ENCODE data around the gene ALPI.
"Not testable (repeated sequence)": the region's sequence is repeated elsewhere in the genome, so short reads cannot be mapped to it uniquely, and the experiment has no call there.

Gene ALPI

DNA sequence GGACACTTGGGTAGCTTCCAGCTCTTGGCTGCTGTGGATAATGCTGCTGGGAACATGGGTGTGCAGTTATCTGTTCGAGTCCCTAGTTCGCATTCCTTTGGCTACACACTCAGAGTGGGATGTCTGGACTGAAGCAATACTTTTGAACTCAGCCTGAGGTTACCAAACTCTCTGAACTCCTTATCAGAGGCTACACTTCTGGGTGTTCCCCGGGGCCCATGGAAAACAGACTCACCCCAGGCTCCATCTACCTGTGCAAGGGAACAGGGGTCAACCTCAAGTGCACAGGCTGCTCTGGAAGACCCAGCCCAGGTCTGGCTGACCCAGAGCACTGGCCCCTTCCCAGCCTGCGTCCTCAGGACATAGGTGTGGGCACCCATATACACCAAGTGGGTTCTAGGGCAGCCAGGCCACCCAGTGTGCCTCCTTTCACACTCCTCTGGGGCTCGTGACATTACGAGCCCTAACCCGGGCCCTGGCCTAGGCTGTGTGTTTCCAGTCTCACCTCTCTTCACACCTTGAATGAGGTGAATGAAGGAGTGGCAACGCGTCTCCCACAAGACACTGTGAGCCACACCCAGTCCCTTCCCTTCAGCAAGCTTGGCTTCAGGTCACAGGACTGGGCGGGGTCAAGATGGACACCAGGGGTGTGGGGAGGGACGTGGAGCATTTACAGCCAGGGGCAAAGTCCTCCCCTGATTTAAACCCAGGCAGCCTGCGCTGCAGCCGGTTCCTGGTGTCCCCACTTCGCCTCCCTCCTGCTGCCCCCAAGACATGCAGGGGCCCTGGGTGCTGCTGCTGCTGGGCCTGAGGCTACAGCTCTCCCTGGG lies at the start of gene ALPI:
Gene ALPI, plus strand, starts transcription at position 728 of the 830 bp plus-strand sequence. Its CDS starts 47 bp downstream, at position 775.
- DNase-seq, result no peak

DNA sequence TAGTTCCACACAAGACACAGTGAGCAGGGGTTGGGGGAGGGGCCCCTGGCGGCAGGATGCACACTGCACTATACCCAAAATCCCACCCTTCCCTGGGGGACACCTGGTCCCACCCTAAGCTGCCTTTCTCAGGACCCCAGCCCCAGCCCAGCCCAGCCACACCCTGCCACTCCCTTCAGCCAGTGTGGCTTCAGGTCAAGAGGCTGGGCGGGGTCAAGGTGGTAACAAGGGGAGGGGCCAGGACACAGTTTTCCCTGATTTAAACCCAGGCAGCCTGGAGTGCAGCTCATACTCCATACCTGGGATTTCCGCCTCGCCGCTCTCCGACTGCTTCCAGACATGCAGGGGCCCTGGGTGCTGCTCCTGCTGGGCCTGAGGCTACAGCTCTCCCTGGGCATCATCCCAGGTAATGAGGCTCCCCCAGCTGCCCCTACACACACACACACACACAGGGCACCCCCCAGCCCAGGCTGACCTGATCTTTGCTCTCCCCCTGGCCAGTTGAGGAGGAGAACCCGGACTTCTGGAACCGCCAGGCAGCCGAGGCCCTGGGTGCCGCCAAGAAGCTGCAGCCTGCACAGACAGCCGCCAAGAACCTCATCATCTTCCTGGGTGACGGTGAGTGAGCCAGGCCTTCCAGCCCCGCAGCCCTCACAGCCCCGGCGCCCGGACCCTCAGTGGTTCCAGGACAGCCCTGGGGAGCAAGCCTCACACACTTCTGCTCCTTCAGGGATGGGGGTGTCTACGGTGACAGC lies 49.2 kb upstream of the ALPI start, which contains the start of gene ALPG:
Gene ALPG, plus strand, starts transcription at position 289 of the 755 bp plus-strand sequence. Its CDS starts 51 bp downstream, at position 340.
- DNase-seq, result no peak

DNA sequence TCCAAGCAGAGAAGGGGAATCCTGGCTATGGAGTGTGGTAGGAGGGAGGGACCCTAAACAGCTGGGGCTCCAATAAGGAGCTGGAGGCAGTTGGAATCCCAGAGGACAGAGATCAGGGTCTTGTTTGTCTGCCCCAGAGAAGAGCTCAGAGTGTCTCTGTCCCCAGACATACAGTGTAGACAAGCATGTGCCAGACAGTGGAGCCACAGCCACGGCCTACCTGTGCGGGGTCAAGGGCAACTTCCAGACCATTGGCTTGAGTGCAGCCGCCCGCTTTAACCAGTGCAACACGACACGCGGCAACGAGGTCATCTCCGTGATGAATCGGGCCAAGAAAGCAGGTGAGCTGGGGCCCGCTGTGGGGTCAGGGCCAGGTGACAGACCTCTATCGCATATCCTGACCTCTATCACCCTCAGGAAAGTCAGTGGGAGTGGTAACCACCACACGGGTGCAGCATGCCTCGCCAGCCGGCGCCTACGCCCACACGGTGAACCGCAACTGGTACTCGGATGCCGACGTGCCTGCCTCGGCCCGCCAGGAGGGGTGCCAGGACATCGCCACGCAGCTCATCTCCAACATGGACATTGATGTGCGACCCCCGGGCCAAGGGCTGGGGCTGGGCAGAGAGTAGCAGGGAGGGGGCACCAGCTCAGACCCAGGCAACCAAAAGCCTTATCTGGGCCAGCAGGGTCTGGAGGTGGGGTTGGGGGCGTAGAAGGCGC lies 48.4 kb upstream of the ALPI start:
- not testable (repeated sequence) for DNase-seq

DNA sequence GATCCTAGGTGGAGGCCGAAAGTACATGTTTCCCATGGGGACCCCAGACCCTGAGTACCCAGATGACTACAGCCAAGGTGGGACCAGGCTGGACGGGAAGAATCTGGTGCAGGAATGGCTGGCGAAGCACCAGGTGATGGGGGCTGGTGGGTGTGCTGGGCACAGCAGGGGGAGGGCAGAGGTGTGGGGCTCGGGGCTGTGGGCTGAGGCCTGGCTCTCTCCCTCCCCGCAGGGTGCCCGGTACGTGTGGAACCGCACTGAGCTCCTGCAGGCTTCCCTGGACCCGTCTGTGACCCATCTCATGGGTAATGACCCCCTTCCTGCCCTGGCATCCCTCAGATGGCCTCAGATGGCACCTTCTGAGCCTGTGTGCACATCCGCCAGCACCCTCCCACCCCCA lies 47.7 kb upstream of the ALPI start:
- not testable (repeated sequence) for DNase-seq

DNA sequence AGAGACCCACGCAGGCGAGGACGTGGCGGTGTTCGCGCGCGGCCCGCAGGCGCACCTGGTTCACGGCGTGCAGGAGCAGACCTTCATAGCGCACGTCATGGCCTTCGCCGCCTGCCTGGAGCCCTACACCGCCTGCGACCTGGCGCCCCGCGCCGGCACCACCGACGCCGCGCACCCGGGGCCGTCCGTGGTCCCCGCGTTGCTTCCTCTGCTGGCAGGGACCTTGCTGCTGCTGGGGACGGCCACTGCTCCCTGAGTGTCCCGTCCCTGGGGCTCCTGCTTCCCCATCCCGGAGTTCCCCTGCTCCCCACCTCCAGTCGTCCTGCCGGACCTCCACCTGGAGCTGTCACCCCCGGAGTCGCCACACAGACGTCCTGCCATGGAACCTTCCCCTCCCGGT lies 46.3 kb upstream of the ALPI start:
- DNase-seq, result not testable (repeated sequence)

DNA sequence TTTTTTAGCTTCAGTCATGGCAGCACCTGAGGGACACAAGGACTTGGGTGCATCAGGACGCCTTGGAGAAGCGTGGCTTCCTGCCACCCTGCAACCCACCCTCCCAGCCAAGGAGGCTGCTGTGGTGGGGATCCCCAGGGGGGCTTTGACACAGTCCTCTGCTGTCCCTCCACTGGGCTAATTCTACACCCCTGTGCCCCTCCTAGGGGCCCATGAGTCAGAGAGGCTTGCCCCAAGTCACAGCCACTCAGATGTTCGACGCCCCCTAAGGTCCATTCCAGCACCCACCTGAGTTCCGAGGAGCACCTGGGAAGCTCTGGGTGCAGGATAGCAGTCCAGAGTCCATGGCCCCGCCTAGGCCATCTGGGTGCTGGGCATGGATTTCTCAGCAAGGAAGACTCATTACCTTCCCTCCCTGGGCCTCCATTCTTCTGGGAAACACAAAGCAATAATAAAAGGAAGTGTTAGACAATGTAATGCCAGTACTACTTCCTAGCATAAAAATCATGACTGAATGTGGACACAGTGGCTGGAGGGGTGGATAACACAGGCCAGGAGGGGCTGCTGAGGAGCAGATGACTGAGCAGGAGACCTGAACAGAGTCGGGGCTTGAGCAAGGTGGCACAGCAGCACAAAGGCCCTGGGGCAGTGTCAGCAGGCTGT lies 45.6 kb upstream of the ALPI start:
- no peak for DNase-seq

DNA sequence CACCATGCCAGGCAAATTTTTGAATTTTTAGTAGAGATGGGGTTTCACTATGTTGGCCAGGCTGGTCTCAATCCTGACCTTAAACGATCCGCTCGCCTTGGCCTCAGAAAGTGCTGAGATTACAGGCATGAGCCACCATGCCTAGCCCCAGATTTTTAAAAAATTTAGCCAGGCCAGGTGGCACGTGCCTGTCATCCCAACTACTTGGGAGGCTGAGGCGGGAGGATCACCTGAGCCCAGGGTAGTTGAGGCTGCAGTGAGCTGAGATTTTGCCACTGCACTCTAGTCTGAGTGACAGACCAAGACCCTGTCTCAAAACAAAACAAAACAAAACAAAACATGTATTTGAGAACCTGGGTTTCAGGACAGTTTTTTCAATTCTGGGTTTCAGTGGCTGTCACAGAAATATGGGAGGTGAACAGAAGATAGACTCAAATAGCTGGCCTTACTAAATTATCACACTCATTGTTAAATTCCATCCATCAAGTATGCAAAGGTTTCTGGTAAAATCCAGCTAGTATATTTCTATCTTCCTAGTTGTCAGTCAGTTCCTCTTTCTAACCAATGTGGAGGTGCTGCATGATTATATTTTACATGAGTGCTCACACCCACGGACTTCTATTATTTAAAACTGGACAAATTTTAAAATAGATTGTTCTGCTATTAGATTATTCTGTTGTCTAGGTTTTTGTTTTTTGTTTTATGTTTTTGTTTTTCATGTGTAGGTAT lies 43.9 kb upstream of the ALPI start:
- no peak for DNase-seq

DNA sequence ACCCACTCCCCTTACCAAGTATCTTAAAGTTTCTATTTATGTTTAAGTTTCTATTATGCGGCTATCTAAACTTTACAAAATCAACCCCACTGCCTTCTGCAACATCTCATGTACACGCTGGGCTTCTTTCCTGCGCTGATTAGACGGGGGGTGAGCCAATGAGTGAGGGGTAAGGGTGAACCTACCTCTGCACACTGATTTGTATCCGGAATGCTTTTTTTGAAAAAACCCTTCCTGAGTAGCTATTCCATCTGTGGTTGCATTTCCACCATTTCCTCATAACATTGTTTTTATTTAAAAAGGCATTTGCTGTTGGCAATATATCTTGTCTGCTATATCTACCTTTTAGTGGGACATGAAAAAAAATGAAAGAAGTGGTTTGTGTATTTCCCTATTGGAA lies 43.0 kb upstream of the ALPI start:
- DNase-seq, result no peak

DNA sequence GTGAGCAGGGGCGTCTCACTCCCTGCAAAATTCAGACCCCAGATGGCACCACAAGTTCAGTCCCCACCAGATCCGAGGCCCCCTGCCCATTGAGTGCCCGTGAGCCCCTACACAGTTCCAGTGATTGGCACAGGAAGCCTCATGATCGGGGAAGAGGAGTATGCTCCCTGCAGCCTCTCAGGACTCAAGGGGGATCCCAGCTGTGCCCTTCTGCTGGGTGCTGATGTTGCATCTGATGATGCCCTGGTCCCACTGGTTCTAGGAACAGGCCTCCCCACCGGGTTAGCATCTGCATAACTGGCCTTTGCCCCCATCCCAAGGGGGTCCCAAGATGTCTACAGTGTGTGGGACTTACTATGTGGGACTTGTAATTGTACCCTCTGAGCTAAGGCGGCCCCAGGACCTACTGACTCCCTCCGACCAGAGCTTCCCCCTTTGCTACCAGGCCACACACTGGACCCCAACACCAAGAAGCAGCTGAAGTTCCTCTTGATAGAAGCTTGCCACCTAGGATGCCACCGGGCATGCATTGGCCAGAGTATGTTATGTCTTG lies 40.7 kb upstream of the ALPI start:
- DNase-seq, result no peak

DNA sequence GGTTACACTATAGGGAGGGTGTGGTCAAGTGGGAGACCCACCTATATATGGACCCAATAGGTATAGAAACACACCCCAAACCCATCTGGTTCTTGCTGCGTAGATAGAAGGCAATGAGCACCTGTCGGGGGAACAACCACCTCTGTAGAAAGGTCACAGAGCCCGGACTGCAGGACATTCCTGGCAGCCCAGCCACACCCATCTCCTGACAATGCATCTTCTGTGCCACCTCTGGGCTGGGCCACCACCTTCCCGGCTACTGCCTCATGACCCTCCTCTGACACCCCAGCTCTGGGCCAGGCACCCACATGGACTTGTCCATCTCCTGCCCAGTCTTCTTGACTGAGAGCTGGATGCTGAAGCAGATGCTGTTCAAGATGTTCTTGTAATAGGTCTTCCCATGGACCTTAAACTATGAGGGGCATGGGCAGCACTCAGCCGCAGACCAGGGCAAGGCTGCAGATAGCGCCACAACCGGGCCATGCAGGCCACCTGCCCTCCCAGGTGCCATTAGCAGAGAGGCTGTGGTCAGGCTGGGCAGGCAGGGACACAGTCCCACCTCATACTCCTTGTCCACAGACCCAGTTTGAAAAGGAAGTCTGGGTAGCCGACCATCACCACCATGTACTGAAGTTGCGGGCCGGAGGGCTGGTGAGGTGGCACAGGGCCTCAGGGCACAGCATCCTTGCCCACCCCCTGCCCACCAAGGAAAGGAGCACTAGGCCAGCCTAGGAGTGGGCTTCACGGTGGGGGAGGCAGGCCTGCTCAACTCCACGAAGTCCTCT lies 40.0 kb upstream of the ALPI start:
- no peak for DNase-seq

DNA sequence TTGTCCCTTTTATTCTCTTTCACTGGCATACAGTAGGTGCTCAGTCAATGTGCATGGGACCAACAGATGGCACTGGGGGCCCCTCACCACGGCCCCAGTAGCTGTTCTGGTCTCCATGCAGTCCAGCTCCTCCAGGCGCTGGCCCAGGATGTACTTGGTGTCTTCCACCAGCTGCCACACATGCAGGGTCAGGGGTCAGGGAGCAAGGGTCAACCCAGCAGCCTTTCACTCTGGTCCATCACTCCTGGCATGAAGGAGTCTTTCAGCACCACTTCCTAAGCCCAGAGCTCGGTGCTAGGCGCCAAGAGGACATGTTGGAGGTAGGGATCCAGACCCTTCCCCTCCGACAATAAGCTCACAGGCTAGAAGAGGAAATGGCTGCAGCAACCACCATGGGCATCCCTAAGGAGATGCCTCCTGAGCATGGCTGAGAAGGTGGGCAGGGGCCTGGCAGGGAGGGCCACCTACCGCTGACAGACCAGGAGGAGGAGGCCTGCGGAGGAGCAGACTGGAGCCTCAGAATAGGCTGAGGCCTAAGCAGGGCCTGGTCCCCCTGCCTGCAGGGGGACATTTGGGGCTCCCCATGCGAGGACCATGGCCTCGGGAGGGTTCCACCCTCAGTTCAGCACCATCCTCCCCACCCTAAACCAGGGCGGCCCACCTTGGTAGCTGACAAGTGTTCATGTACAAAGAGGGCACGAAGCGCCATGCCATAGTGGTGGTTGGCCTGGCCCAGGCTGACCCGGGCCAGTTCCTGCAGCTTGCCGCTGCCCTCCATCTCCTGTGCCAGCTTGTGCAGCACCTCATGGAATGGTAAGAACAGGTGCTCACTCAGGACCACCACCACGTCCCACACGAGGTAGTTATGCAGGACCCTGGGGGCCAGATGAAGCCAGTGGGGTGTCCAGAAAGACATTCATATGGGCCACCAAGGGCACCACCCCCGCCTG lies 39.2 kb upstream of the ALPI start:
- no peak for DNase-seq

DNA sequence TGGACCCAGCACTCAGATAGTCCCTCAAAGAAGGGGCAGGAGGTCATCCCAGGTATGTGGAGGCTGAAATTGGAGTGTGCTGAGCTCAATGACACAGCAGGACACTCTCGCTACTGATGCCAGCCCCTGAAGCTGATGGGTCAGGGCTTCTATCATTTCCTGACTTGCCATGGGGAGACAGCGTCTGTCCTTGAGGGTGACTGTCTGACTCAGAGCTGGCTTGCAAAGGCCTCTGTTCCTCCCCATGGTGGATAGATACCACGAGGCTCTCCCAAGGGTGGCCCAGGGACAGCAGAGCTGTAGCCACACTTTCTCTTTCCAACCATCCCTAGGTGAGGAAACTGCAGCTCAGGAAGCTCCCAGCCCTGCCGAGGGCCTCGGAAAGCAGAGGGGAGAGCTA lies 38.5 kb upstream of the ALPI start:
- no peak for DNase-seq

DNA sequence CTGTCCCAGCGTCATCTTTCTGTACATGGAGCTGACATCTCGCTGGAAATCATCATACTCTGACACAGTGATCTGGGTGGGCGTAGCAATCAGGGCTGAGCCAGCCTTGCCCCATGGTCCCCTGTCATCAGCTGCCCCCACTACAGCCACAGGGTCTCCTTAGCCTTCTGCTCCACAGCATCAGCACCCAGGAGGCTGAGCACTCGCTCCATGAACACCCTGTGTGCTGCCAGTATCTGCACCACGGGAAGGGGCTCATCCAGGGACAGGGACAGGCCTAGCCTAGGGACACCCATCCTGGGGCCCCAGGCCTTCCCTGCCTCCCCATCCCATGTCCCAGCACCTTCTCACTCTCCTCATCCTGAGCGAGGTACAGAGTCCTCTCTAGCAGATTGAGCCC lies 37.9 kb upstream of the ALPI start:
- no peak for DNase-seq

DNA sequence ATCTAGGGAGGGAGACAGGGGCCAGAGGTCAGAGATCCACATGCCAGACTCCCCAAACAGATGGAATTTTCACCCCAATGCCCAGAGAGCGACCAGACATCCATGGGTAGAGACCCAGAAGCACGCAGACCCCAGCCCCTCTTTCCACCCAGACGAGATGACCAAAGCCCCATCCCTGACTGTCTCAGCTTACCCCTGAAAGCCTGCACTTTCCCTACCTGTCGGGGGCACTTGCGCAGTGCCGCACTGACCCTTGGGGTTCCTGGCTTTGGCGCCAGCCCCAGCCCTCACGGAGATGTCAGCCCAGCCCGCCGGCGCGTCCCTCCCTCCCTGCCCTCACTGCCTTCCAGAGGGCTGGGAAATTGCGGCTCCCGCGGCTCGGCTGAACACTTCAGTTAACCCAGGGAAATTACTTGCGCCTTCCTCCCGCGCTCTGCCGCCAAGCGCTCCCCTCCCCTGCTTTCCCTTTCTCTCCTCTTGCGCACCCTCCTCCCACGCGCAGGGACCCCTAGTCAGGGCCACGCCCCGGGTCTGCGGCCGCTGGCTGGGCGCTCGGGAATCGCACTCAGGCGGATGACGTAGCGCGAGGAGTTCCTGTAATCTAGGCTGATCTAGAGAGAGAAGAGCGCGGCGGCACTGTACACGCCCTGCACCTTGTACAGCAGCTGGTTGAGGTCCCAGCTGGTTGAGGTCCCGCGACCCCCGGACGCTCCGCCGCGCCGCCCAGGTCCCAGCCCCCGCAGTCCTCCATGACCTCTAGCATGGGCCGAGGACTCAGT lies 37.3 kb upstream of the ALPI start:
- no peak for DNase-seq

DNA sequence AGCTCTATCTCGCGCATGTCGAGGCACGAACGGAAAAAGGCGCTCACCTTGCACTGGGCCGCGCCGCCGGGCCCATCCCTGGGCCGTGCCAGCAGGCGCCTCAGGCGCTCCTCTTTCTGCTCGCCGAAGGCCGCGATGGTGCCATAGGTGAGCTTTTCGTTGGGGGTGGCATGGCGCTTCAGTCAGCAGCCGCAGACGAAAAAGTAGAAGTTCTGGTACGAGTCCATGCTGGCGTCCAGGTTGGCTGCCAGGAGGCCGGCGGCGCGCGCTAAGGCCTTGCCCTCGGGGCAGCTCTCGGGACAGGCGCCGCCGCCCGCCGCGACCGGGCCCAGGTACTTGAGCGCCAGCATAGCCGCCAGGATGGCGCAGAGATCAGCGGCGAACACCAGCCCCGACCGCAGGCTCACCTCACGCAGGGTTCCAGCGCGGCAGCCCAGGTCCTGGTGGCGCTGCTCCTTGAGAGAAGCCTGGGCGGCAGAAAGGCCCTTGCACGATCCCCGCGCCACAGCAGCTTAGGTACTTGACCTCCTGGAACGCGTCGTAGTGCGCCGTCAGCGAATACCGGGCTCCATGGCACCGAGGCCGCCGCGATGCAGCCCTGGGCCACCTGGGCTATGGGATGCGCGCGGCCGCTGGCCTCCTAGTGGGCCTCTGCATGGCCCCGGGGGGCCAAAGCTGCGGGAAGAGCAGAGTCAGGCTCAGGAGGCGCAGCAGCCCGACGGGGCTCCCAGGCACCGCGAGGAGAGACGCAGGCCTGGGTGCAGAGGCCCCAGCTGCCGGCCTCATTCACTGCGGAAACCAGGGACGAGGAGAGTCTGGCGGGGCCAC lies 36.5 kb upstream of the ALPI start:
- no peak for DNase-seq

DNA sequence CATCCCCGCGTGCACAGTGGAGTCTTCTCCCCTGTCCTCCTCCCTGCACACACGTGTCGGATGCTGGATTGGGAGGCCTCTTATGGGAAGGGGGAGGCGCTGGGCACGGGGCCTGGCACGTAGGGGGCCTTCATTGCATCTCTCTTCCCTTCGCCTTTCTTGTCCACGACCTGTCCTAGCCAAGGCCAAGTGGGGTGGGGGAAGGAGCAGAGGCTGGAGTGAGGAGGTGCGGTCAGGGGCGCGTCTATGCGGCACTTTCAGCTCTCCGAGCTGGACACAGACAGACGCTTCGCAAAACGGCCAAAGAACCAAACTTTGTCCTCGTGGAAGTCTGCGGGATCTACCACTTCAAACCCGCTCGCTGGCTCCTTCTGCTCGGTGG lies 35.9 kb upstream of the ALPI start:
- DNase-seq, result no peak

DNA sequence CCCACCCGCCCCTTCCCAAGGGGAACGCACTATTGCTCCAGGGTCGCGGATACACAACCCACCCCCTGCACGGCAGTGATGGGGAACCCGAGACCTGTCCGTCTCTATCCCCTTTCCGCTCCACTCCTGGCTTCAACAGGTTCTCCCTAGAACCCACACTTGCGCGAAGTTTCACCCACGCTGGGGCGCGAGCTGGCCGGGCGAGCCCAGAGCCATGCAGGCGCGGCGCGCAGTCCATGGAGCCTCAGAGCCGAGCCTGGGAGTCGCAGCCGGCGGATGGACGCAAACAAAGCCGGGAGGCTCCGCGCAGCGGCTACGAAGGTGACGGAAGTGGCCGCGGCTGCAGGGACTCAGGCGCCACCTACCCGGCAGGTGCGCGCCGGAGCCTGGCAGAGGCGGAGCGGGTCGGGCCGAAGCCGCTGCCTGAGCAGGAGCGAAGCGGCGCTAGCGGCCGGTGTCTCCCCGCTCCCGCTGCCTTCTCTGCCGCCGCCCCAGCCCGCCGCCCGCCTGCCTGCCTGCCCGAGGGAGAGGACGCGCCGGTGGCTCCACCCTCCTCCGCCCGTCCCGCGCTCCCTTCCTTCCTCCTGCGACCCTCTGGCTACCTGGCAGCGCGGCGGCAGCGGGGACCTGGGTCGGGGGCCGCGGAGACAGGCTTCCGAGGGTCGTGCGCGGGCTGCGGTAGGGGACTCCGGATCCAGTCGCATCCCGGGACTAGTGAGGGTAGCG lies 35.3 kb upstream of the ALPI start:
- DNase-seq, result no peak
